ENCODE measurements around the gene KIFC1.

GRCh38 chr6:33415831-33416230 is 24.2 kb downstream of the KIFC1 start:
- TF ChIP-seq, protein P1, sequence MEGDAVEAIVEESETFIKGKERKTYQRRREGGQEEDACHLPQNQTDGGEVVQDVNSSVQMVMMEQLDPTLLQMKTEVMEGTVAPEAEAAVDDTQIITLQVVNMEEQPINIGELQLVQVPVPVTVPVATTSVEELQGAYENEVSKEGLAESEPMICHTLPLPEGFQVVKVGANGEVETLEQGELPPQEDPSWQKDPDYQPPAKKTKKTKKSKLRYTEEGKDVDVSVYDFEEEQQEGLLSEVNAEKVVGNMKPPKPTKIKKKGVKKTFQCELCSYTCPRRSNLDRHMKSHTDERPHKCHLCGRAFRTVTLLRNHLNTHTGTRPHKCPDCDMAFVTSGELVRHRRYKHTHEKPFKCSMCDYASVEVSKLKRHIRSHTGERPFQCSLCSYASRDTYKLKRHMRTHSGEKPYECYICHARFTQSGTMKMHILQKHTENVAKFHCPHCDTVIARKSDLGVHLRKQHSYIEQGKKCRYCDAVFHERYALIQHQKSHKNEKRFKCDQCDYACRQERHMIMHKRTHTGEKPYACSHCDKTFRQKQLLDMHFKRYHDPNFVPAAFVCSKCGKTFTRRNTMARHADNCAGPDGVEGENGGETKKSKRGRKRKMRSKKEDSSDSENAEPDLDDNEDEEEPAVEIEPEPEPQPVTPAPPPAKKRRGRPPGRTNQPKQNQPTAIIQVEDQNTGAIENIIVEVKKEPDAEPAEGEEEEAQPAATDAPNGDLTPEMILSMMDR (IDR thresholded peaks at IDR 0.05) = no peak
- no peak for TF ChIP-seq IRF3 (IDR thresholded peaks at IDR 0.05; ENCODE audit: low read depth, low read length)
- no peak for TF ChIP-seq GABPA (IDR thresholded peaks at IDR 0.05; ENCODE audit: low read depth)

Measured in SK-N-SH (cell line).